ENCODE data around the gene TTC7B. TPM values are rescaled to one million over a fixed set of nuclear protein-coding genes. Genes with fewer than 3 reads are reported as not detected.

TTC7B gene
- total and polyA plus RNA-seq, 2 experiments from 2014 or later = 7.9 to 28.6 TPM

- TF ChIP-seq POLR2AphosphoS5 (IDR thresholded peaks at IDR 0.05; ENCODE audit: low read depth) (no peak), ETS1 (IDR thresholded peaks at IDR 0.05) (no peak)
These were observed 74.6 kb downstream of the TTC7B start (continued) for GRCh38 chr14:90741682-90741946.

- ATAC-seq (no peak), DNase-seq (ENCODE audit: low spot score) (no peak)
- H3K9me2 ChIP-seq (ENCODE audit: insufficient read depth) = no peaks in the 10 kb centered on the region
- no peaks in the 10 kb centered on the region for H3F3A ChIP-seq (replicated peaks; ENCODE audit: low read depth)
- H3K27ac Mint-ChIP-seq = no peak overlapping the region
- no peaks in the 10 kb centered on the region for H3K9me3 Mint-ChIP-seq
- no peak overlapping the region for H3K27ac ChIP-seq (ENCODE audit: low read depth)
- H2AFZ ChIP-seq = no peak overlapping the region
- no peak overlapping the region for H3K4me3 Mint-ChIP-seq
- H3K36me3 ChIP-seq (ENCODE audit: insufficient read depth) = no peaks in the 10 kb centered on the region
- no peak overlapping the region for H3K4me2 ChIP-seq
- H3K79me2 ChIP-seq (replicated peaks; ENCODE audit: insufficient read depth) = no peaks in the 10 kb centered on the region
- H4K20me1 ChIP-seq (replicated peaks; ENCODE audit: insufficient read depth) = no peaks in the 10 kb centered on the region
- H3K4me1 ChIP-seq (ENCODE audit: insufficient read depth) = no peaks in the 10 kb centered on the region
- no peaks in the 10 kb centered on the region for H3K36me3 Mint-ChIP-seq (ENCODE audit: low read depth)
- H3K4me1 Mint-ChIP-seq = peaks cover 2% of the 10 kb centered on the region; the same call in 2 of the 3 replicates
- H3K27me3 ChIP-seq (ENCODE audit: insufficient read depth) = no peaks in the 10 kb centered on the region
- H3K4me3 ChIP-seq = no peak overlapping the region
- H3K27me3 Mint-ChIP-seq (ENCODE audit: insufficient read depth, low read depth, poor library complexity) = no peaks in the 10 kb centered on the region
- TF ChIP-seq STAT1 (IDR thresholded peaks at IDR 0.05; ENCODE audit: unreplicated experiment) = no peak
- TF ChIP-seq NANOG (IDR thresholded peaks at IDR 0.05; ENCODE audit: borderline replicate concordance) = no peak
- no peak for TF ChIP-seq CREB1 (CRISPR knock-in tag; IDR thresholded peaks at IDR 0.05; ENCODE audit: low read depth)
- no peak for TF ChIP-seq CTCF (conservative IDR thresholded peaks at IDR 0.05; ENCODE audit: low read depth in 2 of 2)
- no peak for TF ChIP-seq REST (IDR thresholded peaks at IDR 0.05; ENCODE audit: unreplicated experiment)
- no peak for TF ChIP-seq ZNF462 (CRISPR knock-in tag; IDR thresholded peaks at IDR 0.05)
- no peak for TF ChIP-seq ZNF331 (CRISPR knock-in tag; IDR thresholded peaks at IDR 0.05; ENCODE audit: low read depth)
- no peak for TF ChIP-seq POLR2AphosphoS5 (IDR thresholded peaks at IDR 0.05; ENCODE audit: low read depth)
- no peak for TF ChIP-seq EZH2 (IDR thresholded peaks at IDR 0.05; ENCODE audit: low read depth, unreplicated experiment)
- TF ChIP-seq ETS1 (IDR thresholded peaks at IDR 0.05) = no peak
- no peak for TF ChIP-seq JUNB (IDR thresholded peaks at IDR 0.05; ENCODE audit: unreplicated experiment)
These were observed 75.1 kb downstream of the TTC7B start for GRCh38 chr14:90740946-90741681.

Measured in GM23338 (cell line).